ENCODE data around the gene FAM3C.
"Not testable (repeated sequence)": the region's sequence is repeated elsewhere in the genome, so short reads cannot be mapped to it uniquely, and the experiment has no call there.

The FAM3C gene

DNA sequence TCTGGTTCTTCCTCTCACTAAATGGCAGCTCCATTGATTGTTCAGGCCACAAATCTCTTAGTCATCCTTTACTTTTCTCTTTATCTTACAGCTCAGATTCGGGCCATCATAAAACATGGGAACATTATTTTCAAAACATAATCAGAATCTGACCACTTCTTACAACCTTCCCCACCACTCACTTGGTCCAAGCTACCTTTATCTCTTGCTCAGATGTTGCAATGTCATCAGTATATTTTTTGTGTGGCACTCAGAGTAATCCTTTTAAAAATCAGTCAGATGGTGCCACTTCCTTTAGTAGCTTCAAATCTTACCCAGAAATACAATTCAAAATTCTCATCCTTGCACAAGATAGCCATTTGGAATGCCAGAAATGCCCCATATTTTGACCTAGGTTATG lies 34.5 kb upstream of the FAM3C start:
- Histone ChIP-seq H3K27me3 (ENCODE audit: control insufficient read depth, insufficient read depth, low read length) (no peaks in the 10 kb centered on the region), H3K9ac (ENCODE audit: low read length) (no peak overlapping the region), H3K4me1 (ENCODE audit: control insufficient read depth, insufficient read depth, low read length) (no peaks in the 10 kb centered on the region), H3K4me3 (ENCODE audit: low read length) (no peak overlapping the region), H3K36me3 (ENCODE audit: control insufficient read depth, insufficient read depth, low read length) (no peaks in the 10 kb centered on the region), H3K9me3 (ENCODE audit: control insufficient read depth, low read length) (no peaks in the 10 kb centered on the region)

DNA sequence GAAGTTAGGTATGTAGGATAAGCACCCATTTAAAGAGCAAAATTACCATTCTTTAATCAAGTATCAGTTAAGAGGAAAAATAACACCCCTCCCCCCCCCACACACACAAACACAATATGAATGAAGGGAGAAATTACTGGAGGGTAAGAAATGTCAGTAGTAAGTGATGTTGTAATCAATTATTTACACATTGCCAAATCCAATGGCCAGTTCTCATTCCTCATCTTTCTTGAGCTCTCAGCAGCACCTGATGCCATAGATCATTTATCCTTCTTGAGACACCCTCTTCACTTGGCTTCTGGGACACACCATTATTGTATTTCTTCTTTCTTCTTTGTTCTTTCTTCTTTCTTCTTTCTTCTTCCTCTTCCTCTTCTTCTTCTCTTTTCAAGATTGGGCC lies 33.7 kb upstream of the FAM3C start:
- no peak overlapping the region for H3K4me3 ChIP-seq (ENCODE audit: low read length)
- H3K4me1 ChIP-seq (ENCODE audit: control insufficient read depth, insufficient read depth, low read length) = no peaks in the 10 kb centered on the region
- no peak overlapping the region for H3K9ac ChIP-seq (ENCODE audit: low read length)

DNA sequence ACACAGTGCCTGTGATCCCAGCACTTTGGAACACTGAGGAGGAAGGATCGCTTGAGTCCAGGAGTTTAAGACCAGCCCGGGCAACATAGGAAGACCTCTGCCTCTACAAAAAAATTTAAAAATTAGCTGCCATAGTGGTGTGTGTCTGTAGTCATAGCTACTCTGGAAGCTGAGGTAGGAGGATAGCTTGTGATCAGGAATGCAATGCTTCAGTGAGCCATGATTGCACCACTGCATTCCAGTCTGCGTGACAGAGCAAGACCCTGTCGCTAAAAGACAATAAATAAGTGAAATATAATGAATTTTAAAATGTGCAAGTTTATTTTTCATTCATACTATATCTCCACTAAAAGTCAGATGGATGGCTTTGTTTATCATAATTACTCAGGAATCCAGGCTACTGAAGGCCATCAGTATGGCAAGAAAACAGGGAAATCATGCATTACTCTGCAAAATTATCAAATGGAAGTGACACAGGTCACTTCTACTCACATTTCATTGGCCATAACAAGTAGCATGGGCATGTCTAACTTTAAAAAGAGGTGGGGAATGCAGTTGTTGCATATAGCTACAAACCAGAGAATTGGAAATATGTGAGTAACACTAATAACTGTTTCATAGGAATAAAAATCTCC lies 32.9 kb upstream of the FAM3C start:
- Histone ChIP-seq H3K9me3 (ENCODE audit: control insufficient read depth, low read length) (no peaks in the 10 kb centered on the region), H3K4me3 (ENCODE audit: low read length) (no peak overlapping the region), H3K9ac (ENCODE audit: low read length) (no peak overlapping the region), H3K4me1 (ENCODE audit: control insufficient read depth, insufficient read depth, low read length) (no peaks in the 10 kb centered on the region), H3K27me3 (ENCODE audit: control insufficient read depth, insufficient read depth, low read length) (peaks cover 4% of the 10 kb centered on the region), H3K36me3 (ENCODE audit: control insufficient read depth, insufficient read depth, low read length) (no peaks in the 10 kb centered on the region)

More for the DNA sequence above, 33.7 kb upstream of the FAM3C start:
- H3K9me3 ChIP-seq (ENCODE audit: control insufficient read depth, low read length) = no peaks in the 10 kb centered on the region
- H3K36me3 ChIP-seq (ENCODE audit: control insufficient read depth, insufficient read depth, low read length) = no peaks in the 10 kb centered on the region
- peaks cover under 1% of the 10 kb centered on the region for H3K27me3 ChIP-seq (ENCODE audit: control insufficient read depth, insufficient read depth, low read length)

DNA sequence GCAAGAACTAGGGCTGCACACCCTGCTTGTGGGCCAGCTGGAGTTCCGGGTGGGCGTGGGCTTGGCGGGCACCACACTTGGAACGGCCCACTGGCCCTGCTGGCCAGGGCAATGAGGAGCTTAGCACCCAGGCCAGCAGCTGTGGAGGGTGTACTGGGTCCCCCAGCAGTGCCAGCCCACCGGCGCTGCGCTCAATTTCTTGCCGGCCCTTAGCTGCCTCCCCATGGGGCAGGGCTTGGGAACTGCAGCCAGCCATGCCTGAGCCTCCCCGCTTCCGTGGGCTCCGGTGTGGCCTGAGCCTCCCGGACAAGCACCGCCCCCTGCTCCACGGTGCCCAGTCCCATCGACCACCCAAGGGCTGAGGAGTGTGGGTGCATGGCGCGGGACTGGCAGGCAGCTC lies 25.6 kb upstream of the FAM3C start:
- H3K9me3 ChIP-seq (ENCODE audit: control insufficient read depth, low read length); H3K9ac ChIP-seq (ENCODE audit: low read length); H3K4me3 ChIP-seq (ENCODE audit: low read length); H3K36me3 ChIP-seq (ENCODE audit: control insufficient read depth, insufficient read depth, low read length): not testable (repeated sequence)
- peaks cover 27% of the 10 kb centered on the region for H3K4me1 ChIP-seq (ENCODE audit: control insufficient read depth, insufficient read depth, low read length)
- H3K27me3 ChIP-seq (ENCODE audit: control insufficient read depth, insufficient read depth, low read length) = peaks cover 10% of the 10 kb centered on the region

DNA sequence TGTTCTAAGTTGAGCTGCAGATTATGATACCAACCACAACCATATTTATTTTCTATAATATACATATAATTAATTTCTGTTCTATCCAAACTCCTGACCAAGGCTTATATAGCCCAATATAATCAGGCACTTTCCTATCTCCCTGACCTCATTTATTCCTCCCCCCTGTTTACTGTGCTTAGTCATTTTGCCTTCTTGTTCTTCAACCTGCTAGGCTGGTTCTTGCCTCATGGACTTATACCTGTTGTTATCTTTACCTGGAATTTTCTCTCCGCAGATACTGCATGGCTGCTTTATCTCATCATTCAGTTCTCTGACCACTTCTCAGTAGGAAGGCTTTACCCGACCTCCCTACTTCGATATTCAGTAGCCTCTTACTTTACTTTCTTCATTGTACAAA lies 24.9 kb upstream of the FAM3C start:
- no peak overlapping the region for H3K4me3 ChIP-seq (ENCODE audit: low read length)
- H3K9me3 ChIP-seq (ENCODE audit: control insufficient read depth, low read length) = no peaks in the 10 kb centered on the region
- H3K9ac ChIP-seq (ENCODE audit: low read length) = no peak overlapping the region
- no peaks in the 10 kb centered on the region for H3K36me3 ChIP-seq (ENCODE audit: control insufficient read depth, insufficient read depth, low read length)
- H3K27me3 ChIP-seq (ENCODE audit: control insufficient read depth, insufficient read depth, low read length) = peaks cover 10% of the 10 kb centered on the region
- peaks cover 27% of the 10 kb centered on the region for H3K4me1 ChIP-seq (ENCODE audit: control insufficient read depth, insufficient read depth, low read length)

DNA sequence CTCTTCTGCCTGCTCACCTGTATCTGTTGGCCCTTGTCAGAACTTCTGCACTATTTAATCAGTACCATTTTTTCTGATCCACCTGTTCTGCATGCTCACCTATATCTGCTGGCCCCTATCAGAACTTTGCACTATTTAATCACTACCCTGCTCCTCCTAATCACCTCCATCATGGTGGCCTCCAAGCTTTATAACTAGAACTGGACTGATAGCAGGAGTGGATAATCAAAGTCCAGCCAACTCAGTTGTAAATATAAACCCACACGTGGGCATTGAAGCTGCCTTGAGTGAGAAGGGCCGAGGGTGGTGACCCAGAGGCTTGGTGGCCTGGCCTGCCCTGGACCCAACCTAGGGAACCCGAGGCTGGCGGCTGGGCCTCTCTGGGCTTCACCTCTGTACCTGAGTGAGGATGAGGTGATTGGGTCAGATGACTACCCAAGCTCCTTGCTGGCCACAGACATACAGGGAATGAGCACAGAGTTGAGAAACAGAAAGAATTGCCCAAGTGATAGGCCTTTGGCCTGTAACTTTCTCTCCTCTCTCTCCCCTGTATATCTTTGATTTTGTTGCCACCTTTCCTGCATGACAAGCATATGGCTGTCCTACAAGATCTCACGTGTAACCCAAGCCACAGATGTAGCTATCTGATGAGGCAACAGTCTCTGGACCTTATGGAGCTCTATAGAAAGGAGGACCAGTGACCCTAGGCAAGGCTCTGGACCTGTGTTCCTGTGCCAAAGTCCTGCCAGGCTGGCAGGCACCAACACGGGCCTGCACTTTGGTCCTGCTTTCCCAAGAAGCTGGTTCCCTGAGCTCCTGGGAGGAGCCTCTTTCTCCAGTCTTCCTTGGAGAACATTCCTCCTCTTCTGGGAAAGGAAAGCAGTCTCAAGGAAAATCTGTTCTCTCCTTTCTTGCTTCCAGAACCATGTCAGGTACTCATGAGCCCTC lies 23.4 kb upstream of the FAM3C start:
- Histone ChIP-seq H3K36me3 (ENCODE audit: control insufficient read depth, insufficient read depth, low read length) (no peaks in the 10 kb centered on the region), H3K27me3 (ENCODE audit: control insufficient read depth, insufficient read depth, low read length) (peaks cover 7% of the 10 kb centered on the region), H3K4me1 (ENCODE audit: control insufficient read depth, insufficient read depth, low read length) (peaks cover 27% of the 10 kb centered on the region), H3K4me3 (ENCODE audit: low read length) (no peak overlapping the region), H3K9me3 (ENCODE audit: control insufficient read depth, low read length) (no peaks in the 10 kb centered on the region), H3K9ac (ENCODE audit: low read length) (no peak overlapping the region)

DNA sequence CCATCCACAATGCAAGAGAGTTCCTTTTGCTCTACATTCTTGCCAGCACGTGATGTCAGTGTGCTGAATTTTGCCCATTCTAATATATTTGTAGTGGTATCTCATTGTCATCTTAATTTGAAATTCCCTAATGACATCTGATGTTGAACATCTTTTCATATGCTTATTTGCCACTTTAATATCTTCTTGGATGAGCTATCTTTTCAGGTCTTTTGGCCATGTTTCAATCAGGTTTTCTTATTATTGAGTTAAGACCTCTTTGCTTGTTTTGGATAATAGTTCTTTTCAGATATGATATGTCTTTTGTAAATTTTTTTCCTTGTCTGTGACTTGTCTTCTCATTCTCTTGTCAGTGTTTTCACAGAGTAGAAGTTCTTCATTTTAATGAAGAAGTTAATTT lies 20.4 kb upstream of the FAM3C start:
- Histone ChIP-seq H3K36me3 (ENCODE audit: control insufficient read depth, insufficient read depth, low read length) (no peaks in the 10 kb centered on the region), H3K4me1 (ENCODE audit: control insufficient read depth, insufficient read depth, low read length) (peaks cover 25% of the 10 kb centered on the region), H3K9me3 (ENCODE audit: control insufficient read depth, low read length) (no peaks in the 10 kb centered on the region), H3K4me3 (ENCODE audit: low read length) (no peak overlapping the region), H3K27me3 (ENCODE audit: control insufficient read depth, insufficient read depth, low read length) (peaks cover 13% of the 10 kb centered on the region), H3K9ac (ENCODE audit: low read length) (no peak overlapping the region)

DNA sequence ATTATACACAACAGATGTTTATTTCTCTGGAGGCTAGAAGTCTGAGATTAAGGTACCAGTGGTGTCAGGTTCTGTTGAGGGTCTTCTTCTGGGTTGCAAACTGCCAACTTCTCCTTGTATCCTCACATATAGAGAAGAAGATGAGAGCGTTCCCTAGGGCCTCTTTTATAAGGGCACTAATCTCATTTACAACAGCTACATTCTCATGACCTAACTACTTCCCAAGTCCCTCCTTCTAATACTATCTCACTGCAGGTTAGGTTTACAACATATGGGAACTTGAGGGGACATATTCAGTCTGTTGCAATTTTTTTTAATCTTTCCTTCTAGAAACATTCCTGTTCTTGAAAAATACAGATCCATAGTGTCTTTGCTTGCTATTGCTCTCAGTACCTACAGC lies 18.3 kb upstream of the FAM3C start:
- H3K4me3 ChIP-seq (ENCODE audit: low read length) = no peak overlapping the region
- H3K36me3 ChIP-seq (ENCODE audit: control insufficient read depth, insufficient read depth, low read length) = no peaks in the 10 kb centered on the region
- no peak overlapping the region for H3K9ac ChIP-seq (ENCODE audit: low read length)
- H3K27me3 ChIP-seq (ENCODE audit: control insufficient read depth, insufficient read depth, low read length) = peaks cover 15% of the 10 kb centered on the region
- H3K9me3 ChIP-seq (ENCODE audit: control insufficient read depth, low read length) = no peaks in the 10 kb centered on the region
- peaks cover 6% of the 10 kb centered on the region for H3K4me1 ChIP-seq (ENCODE audit: control insufficient read depth, insufficient read depth, low read length)

DNA sequence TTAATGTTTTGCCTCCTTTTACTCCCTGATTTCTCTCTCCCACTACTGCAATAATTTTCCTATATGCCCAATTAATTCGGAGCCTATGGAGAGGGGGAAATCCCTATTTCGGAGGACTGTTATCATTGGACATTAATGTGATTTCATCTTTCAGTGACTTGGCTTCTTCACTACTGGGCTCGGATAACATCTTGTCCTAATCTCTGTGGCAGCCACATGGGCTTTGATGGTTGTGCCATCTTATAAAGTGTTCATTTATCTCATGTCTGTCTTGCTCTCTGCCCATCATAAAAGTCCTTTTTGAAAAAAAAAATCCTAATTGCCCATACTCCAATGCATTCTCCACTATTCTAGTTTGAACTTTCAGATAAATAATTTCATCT lies 15.5 kb upstream of the FAM3C start:
- peaks cover 8% of the 10 kb centered on the region for H3K27me3 ChIP-seq (ENCODE audit: control insufficient read depth, insufficient read depth, low read length)
- H3K4me1 ChIP-seq (ENCODE audit: control insufficient read depth, insufficient read depth, low read length) = peaks cover 6% of the 10 kb centered on the region
- H3K4me3 ChIP-seq (ENCODE audit: low read length) = no peak overlapping the region
- no peaks in the 10 kb centered on the region for H3K36me3 ChIP-seq (ENCODE audit: control insufficient read depth, insufficient read depth, low read length)
- no peaks in the 10 kb centered on the region for H3K9me3 ChIP-seq (ENCODE audit: control insufficient read depth, low read length)
- no peak overlapping the region for H3K9ac ChIP-seq (ENCODE audit: low read length)

DNA sequence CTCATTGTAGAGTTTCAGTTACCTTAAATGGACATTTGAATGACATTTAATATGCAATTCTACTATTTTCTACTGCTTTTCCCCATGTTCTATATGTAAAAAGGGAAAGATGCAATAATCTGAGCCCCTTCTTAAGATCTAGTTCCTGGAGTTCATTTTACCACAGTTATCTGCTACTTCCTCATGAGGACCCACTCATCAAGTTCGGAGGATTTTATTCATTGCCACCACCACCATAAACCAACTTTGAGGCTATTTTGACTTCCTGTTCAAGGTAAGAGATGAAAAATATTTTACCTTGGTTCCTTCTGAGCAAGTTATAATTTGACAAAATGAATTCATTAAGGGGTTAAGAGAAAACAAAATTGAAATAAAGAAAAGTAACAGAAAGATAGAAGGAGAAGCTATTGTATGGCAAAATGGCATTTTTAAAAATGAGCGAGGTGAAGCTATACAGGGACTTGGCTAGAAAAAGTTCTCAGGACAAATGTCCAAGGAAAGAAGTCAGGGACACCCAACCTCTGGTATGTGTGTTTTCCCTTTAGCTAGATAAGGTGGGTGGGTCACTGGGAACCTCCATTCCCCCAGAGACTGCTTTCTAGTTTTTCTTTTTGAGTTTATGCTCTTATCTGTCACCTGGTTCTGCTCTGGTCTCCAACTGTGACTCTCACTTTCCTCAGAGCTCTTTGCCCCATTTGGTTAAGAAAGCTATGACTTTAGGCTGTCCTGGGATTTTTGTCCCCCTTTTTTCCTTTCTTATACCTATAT lies 14.9 kb upstream of the FAM3C start:
- Histone ChIP-seq H3K4me3 (ENCODE audit: low read length) (no peak overlapping the region), H3K9me3 (ENCODE audit: control insufficient read depth, low read length) (no peaks in the 10 kb centered on the region), H3K4me1 (ENCODE audit: control insufficient read depth, insufficient read depth, low read length) (peaks cover 9% of the 10 kb centered on the region), H3K27me3 (ENCODE audit: control insufficient read depth, insufficient read depth, low read length) (peaks cover 8% of the 10 kb centered on the region), H3K9ac (ENCODE audit: low read length) (no peak overlapping the region), H3K36me3 (ENCODE audit: control insufficient read depth, insufficient read depth, low read length) (no peaks in the 10 kb centered on the region)

DNA sequence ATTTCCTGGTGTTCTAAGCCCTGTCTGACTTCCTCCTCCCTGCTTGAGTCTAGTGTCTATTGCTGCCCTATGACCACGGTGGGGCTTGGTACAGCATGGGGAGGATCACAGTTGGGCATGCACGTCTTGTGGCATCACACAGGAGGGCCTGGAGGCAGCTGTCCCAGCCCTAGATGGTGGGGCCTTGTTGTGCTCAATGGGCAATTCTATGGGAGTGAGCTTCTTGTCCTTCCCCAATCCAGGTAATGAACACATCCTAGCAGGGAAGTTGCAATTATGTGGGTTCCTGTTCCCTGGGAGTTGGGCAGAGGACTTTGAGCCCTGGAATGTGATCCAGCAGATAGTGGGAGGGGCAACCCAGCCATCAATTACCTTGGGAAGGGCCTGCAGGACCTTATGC lies 10.8 kb upstream of the FAM3C start:
- Histone ChIP-seq H3K9ac (ENCODE audit: low read length) (no peak overlapping the region), H3K36me3 (ENCODE audit: control insufficient read depth, insufficient read depth, low read length) (no peaks in the 10 kb centered on the region), H3K27me3 (ENCODE audit: control insufficient read depth, insufficient read depth, low read length) (peaks cover 5% of the 10 kb centered on the region), H3K4me3 (ENCODE audit: low read length) (no peak overlapping the region), H3K4me1 (ENCODE audit: control insufficient read depth, insufficient read depth, low read length) (peaks cover 9% of the 10 kb centered on the region), H3K9me3 (ENCODE audit: control insufficient read depth, low read length) (no peaks in the 10 kb centered on the region)

DNA sequence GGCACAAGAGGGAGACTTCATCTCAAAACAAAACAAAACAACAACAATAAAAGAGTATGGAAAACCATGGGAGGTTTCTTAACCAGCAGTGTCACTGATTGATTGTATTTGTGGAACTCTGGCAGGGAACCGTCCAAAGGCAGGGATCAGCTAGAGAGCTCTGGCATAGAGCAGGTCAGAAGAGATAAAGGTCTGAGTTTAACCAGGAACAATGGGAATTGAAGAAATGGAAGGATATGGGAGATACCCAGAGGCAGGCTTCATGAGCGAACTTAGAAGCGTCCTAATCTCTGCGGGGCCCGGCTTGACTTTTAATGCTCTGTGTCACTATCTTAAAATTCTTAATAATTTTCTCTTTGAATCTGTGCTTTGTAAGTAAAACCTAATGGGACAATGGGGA lies 10.4 kb upstream of the FAM3C start:
- H3K4me3 ChIP-seq (ENCODE audit: low read length) = no peak overlapping the region
- H3K9ac ChIP-seq (ENCODE audit: low read length) = no peak overlapping the region
- no peaks in the 10 kb centered on the region for H3K9me3 ChIP-seq (ENCODE audit: control insufficient read depth, low read length)
- no peaks in the 10 kb centered on the region for H3K36me3 ChIP-seq (ENCODE audit: control insufficient read depth, insufficient read depth, low read length)
- H3K4me1 ChIP-seq (ENCODE audit: control insufficient read depth, insufficient read depth, low read length) = peaks cover 9% of the 10 kb centered on the region
- peaks cover under 1% of the 10 kb centered on the region for H3K27me3 ChIP-seq (ENCODE audit: control insufficient read depth, insufficient read depth, low read length)
